GM18907 (cell line): ENCODE data around the gene TMEM87B.

Experiments used
- ATAC-seq: cut with Tn5 transposase; IDR thresholded peaks from one replicate; pipeline ENCODE4 v1.9.1; 2021; ENCODE audit warnings: mild to moderate bottlenecking, moderate library complexity; ENCODE audit not compliant: unreplicated experiment

Gene TMEM87B, protein sequence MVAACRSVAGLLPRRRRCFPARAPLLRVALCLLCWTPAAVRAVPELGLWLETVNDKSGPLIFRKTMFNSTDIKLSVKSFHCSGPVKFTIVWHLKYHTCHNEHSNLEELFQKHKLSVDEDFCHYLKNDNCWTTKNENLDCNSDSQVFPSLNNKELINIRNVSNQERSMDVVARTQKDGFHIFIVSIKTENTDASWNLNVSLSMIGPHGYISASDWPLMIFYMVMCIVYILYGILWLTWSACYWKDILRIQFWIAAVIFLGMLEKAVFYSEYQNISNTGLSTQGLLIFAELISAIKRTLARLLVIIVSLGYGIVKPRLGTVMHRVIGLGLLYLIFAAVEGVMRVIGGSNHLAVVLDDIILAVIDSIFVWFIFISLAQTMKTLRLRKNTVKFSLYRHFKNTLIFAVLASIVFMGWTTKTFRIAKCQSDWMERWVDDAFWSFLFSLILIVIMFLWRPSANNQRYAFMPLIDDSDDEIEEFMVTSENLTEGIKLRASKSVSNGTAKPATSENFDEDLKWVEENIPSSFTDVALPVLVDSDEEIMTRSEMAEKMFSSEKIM

DNA sequence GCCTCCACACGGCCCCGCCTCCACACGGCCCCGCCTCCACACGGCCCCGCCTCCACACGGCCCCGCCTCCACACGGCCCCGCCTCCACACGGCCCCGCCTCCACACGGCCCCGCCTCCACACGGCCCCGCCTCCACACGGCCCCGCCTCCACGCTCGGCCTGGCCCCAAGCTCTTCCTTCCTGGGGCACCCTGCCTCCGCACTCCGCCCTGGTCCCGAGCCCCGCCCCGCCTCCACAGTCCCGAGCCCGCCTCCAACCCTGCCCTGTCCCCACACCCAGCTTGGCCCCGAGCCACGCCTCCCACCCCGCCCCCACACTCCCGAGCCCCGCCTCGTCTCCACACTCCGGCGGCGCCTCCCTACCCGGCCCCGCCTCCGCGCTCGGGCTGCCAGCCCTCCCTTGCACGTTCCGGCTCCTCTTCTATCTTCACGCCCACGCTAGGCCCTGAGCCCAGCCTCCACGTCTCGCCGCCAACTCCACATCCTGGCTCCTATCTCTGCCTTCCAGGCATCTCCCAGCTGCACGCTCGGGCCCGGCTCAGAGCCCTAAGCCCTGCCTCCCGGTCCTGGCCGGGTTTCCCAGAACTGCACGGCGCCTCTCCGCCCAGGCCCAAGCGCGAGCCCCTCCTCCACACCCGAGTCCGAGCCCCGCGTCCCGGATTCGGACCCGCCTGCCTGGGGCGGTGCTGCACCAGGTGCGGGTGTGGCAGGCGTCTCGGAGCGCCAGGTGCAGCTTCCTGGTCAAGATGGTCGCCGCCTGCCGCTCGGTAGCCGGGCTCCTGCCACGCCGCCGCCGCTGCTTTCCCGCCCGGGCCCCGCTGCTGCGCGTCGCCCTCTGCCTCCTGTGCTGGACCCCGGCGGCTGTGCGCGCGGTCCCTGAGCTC, at the start of gene TMEM87B:
Gene TMEM87B, plus strand, starts transcription at position 423 of the 883 bp plus-strand sequence. Its CDS starts 323 bp downstream, at position 746.
- ATAC-seq, result peak; percentile 69

- no peak for ATAC-seq
Measured at GRCh38 chr2:112005406-112006075, 49.5 kb upstream of the TMEM87B start.

DNA sequence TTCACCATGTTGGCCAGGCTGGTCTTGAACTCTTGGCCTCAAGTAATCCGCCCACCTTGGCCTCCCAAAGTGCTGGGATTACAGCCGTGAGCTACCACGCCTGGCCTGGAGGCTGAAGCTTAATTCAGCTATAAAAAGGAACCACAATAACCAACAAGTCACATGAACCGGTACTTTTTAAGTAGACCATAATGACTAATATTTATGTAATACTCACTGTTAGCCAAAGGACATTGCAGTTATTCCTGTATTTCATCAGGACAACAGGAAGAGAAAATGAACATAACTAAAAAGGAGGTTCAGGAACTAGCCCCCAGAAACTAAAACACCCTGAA, 49.0 kb upstream of the TMEM87B start:
- no peak for ATAC-seq

DNA sequence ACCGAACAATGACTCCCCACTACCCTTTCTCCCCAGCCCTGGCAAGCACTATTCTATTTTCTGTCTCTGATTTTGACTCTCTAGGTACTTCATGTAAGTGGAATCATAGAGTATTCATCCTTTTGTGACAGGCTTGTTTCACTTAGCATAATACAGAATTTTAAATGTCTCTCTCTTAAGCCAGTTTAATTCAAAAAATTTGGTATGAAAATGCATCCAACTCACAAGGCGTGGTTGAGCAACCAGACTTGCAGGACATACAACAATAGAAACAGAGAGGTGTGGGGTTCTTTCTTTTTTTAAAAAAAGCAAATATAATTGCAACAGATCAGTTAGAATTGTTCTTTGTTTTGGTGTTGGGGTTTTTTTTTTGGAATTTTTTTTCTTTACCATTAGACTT, 47.6 kb upstream of the TMEM87B start:
- no peak for ATAC-seq

DNA sequence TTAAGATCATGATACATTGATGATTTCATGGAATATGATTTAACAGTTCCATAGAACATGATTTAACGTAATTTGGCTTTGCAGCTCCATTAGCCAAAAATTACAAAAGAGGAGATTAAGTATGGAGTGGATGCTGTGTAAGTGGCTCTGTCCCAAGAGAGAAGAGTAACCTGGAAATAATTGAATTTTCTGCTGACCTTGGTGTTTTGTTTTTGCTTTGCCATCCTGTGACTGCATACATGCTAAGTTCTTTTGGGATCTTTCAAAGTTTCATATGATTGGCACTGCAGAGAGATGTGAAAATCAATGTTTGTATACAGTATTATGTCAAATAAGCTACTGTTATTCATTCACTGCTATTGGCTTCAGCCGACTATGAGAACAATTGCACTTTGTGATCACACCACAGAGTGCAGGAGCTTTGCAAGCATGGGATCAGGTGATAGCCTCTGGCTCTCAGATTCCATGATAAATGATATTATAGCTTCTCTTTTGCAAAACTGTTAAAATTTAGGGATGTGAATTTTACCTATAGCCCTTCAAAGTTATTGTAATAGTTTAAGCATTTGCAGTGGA, 46.1 kb upstream of the TMEM87B start:
- ATAC-seq, result no peak

- ATAC-seq, result no peak
Measured at GRCh38 chr2:112010751-112011150, 44.3 kb upstream of the TMEM87B start.

GRCh38 chr2:112012556-112012955, 42.5 kb upstream of the TMEM87B start:
- ATAC-seq, result no peak

DNA sequence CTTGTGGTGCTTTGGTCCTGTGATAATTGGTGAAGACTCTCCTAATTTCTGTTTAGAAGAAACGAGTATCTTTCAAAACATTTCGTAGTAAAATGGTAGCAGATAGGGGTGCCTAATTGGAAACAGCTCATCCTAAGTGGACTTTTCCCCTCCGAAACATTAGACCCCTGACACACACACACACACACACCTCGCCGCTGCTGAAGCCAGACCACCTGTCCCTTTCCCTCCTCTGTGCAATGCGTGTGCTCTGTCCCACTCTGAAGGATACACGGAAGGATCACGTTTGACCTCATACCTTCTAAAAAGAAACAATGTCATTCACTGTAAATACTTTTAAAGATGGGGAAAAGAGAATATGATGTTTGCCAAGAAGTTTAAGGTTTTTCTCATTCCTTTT, 36.2 kb upstream of the TMEM87B start:
- no peak for ATAC-seq

- ATAC-seq, result no peak
Measured at GRCh38 chr2:112019569-112019982, 35.5 kb upstream of the TMEM87B start.

DNA sequence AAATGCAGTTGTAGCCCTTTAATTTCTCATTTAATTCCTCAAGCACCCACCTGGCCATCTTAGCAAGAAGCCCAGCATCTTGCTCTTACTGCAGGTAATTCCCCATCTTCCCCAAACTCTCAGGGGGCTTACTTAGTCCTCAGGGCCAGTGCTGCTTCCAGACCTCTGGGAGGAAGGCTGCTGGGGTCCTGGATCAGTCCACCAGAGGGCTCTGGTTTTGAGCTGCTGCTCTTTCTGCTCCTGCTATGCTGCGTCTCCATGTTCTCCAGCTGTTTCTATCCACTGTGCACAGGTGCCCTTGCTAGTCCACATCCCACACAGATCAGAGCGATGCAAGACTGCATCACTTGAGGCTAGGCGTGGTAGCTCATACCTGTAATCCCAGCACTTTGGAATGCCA, 34.5 kb upstream of the TMEM87B start:
- ATAC-seq, result no peak

DNA sequence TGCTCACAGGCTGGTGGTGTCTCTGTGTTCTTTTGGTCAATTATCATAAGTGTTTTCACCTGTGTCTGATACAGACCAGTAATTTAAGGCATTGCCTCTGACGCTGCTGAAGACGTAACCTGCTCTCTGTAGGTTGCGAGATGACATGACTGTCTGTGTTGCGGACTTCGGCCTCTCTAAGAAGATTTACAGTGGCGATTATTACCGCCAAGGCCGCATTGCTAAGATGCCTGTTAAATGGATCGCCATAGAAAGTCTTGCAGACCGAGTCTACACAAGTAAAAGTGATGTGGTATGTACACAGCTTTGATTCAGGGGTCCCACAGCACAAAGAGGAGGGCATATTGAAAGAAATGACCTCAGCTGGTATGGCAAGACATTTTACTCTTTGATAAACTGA, 33.8 kb upstream of the TMEM87B start:
- no peak for ATAC-seq

- no peak for ATAC-seq
Measured at GRCh38 chr2:112021781-112022231, 33.3 kb upstream of the TMEM87B start.

DNA sequence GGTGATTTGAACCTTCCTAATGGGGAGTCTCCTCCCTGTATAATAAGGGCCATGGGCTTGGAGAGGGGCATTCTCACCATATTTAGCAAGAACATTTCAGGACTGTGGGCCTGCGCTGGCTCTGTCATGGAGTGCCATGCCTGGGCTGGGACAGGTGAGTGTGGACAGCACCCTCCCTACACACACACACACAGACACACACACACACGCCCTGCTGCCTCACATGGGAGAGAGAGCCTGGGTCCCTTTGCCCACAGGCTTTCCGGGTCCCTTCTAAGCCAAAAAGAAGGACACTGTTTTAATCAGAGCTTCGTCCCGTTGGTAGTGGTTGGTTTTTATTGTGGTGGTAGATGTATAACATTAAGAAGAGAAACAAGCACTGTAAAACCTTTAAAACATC, 31.4 kb upstream of the TMEM87B start:
- ATAC-seq, result no peak

DNA sequence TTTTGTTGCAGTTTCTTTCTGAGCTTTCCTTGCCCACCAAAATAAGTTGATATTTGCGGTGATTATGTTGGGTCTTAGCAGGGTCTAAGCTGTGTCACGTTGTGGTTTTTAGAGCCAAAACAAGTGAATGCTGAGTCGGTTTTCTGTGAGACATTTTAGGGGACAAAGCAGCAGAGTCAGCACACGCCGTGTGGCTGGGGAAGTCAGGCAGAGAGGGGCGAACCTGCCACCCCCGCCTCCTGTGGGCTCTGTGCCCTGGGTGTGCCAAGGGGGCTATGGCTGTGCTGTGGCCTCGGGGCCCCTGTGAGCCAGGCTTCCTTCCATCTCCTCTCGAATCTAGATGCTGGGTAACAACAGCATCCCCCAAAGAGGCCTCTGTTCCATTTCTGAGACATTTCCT, 30.8 kb upstream of the TMEM87B start:
- no peak for ATAC-seq

DNA sequence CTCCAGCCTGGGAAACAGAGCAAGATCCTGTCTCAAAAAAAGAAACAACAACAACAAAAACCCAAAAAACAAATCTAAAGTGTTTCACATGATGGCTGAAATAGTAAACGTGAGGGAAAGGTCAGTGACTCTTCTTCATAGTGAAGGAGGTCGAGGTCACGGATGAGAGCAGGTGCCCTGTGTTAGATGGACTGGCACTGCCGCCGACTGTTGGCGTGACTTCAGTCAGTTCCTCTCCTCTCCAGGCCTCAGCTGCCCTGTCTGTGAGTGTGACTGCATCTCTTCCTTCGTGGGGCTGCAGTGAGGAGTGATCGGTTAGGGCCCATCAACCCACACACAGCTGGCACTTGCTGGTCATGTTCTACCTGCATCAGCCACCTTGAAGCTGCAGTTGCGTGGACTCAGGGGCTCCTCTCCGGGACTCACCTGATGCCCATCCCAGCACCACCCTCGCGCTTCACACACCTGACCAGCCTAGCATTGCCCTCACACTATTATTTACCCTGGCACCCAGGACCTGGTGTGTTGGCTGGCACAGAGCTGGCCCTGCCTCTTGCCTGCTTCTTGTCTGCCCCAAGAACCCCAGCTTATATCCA, 30.1 kb upstream of the TMEM87B start:
- no peak for ATAC-seq

- no peak for ATAC-seq
Measured at GRCh38 chr2:112026509-112026908, 28.6 kb upstream of the TMEM87B start.

- no peak for ATAC-seq
Measured at GRCh38 chr2:112027767-112028166, 27.3 kb upstream of the TMEM87B start.

DNA sequence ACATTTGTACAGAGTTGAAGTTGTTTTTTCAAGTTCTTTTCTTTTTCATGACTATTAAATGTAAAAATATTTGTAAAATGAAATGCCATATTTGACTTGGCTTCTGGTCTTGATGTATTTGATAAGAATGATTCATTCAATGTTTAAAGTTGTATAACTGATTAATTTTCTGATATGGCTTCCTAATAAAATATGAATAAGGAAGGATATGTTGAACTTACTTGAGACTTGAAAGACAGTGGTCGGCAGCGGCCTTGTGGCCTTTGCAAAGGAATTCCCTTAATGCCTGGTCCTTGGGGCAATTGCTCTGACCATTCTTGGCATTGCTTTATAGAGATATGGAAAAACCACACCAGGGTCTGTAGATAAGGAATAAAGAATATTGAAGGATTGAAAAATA, 25.9 kb upstream of the TMEM87B start:
- no peak for ATAC-seq

- ATAC-seq, result no peak
Measured at GRCh38 chr2:112031473-112032223, 23.4 kb upstream of the TMEM87B start.

GRCh38 chr2:112032224-112032586, 22.9 kb upstream of the TMEM87B start:
- no peak for ATAC-seq
